Activated CD4-positive, alpha-beta T cell treated with anti-CD3 and anti-CD28 coated beads, Interleukin-2, amount 10 ng/mL, durations not matched to agents 7 days and 5 days (primary cell): Measurements from ENCODE around the gene BACH2. TPM values are rescaled to one million over a fixed set of nuclear protein-coding genes. Genes with fewer than 3 reads are reported as not detected.
A peak's percentile ranks its signal among the peaks of the same experiment; 100 is the strongest.

ENCODE experiments used
- CTCF ChIA-PET: fragments of 350-600 bp; sonication (Branson Sonifier 250); formaldehyde crosslinking; loops from one replicate; lab custom pipeline; 2021; ENCODE audit warnings: antibody characterized with exemption; lab: Charles Lee
- POLR2A ChIA-PET: fragments of 350-600 bp; sonication (Branson Sonifier 250); formaldehyde crosslinking; loops from one replicate; lab custom pipeline; 2021; ENCODE audit warnings: antibody characterized with exemption; lab: Charles Lee
- DNase-seq: peaks from one replicate; pipeline ENCODE4 v3.0.0-alpha.2; 2020
- H3K27ac Mint-ChIP-seq: one replicate; pipeline ENCODE4 v1.8.0; 2021; ENCODE audit warnings: mild to moderate bottlenecking, moderate library complexity, mixed read lengths
- H3K27me3 Mint-ChIP-seq: one replicate; pipeline ENCODE4 v1.8.0; 2021; ENCODE audit warnings: mixed read lengths
- H3K36me3 Mint-ChIP-seq: one replicate; pipeline ENCODE4 v1.8.0; 2021; ENCODE audit warnings: low read depth, mixed read lengths
- H3K4me1 Mint-ChIP-seq: one replicate; pipeline ENCODE4 v1.8.0; 2021; ENCODE audit warnings: mixed read lengths
- H3K4me3 Mint-ChIP-seq: one replicate; pipeline ENCODE4 v1.8.0; 2021; ENCODE audit warnings: mild to moderate bottlenecking, moderate library complexity, mixed read lengths
- H3K9me3 Mint-ChIP-seq: one replicate; pipeline ENCODE4 v1.8.0; 2021; ENCODE audit warnings: mixed read lengths
- total RNA-seq, 2 experiments: library from RNA; stranded (reverse); gene quantifications; one replicate each; pipeline ENCODE4 v1.2.3, GENCODE V29; 2021

BACH2 gene
- total RNA-seq, 2 experiments from 2014 or later: 59.4 to 61.6 TPM

DNA sequence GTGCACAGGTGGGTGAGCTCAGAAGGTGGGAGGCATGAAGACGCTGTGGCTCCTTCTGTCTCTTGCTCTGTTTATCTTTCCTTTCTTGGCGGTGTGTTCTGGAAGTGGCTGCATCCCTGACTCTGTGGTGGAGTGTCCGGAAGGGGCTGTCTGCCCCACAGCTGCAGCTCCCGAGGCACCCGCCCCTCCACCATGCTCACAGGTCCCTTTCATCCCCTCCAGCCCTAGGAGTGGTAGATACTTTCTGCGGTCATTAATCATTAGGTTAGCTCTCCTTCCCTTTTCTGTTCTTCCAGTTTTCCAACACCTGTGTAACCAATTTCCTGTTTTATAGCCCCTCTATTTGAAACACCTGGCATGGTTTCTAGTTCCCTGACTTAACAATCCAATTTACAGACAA, 336.8 kb downstream of the BACH2 start:
- peaks cover 59% of the 10 kb centered on the region for H3K36me3 Mint-ChIP-seq
- H3K9me3 Mint-ChIP-seq: no peaks in the 10 kb centered on the region
- no peaks in the 10 kb centered on the region for H3K27me3 Mint-ChIP-seq
- H3K27ac Mint-ChIP-seq: no peak overlapping the region
- peaks cover 67% of the 10 kb centered on the region for H3K4me1 Mint-ChIP-seq
- no peak overlapping the region for H3K4me3 Mint-ChIP-seq
- DNase-seq: no peak
- ChIA-PET CTCF (interaction anchor here (1.0 kb wide), 1 partner anchor 19 kb away, joined by 3 read pairs; no protein-coding TSS in a partner anchor), POLR2A (no interaction called here)

DNA sequence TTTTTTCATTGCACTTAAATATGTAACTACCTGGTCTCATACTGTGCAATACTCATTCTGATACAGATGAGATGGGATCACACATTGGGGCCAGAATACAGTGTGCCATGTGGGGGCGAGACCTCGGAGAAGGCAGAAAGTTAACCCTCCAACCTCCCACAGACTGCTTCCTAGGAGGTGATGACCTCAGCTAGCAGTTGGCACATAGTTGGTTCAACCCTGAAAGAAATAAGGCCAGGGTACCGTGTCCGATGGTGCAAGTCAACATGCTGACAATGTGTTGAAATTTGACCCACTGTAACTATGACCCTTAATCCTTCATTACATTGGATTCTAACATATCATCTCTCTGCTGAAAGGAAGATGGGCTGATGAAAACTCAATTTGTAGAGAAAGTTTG, 340.5 kb downstream of the BACH2 start:
- CTCF ChIA-PET: interaction anchor here (0.9 to 3.6 kb wide), 3 partner anchors 15 to 329 kb away, joined by 3 to 17 read pairs (median 3); no protein-coding TSS in a partner anchor
- Mint-ChIP-seq H3K36me3 (peaks cover 48% of the 10 kb centered on the region), H3K4me3 (no peak overlapping the region), H3K27me3 (no peaks in the 10 kb centered on the region), H3K9me3 (no peaks in the 10 kb centered on the region), H3K4me1 (peaks cover 78% of the 10 kb centered on the region), H3K27ac (peak overlapping the region; percentile 3)
- DNase-seq: no peak
- POLR2A ChIA-PET: no interaction called here

DNA sequence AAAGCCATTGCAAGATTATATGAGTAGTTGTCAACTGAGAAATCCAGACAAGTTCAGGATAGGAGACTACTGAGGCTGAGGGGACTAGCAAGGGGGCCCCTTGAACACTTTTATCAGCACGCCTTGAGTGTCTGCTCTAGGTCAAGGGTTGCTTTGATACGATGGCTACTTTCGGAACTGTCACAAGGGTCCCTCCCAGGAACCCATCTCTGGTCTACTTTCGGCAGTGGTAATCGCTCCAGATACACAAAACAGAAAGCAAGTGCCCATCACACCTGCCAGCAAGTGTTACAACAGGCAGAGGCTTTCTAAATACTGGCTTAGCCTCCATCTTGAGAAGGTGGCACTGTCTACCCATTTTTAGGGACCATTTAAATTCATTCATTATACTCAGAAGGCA, 341.3 kb downstream of the BACH2 start:
- H3K4me3 Mint-ChIP-seq: no peak overlapping the region
- H3K9me3 Mint-ChIP-seq: no peaks in the 10 kb centered on the region
- POLR2A ChIA-PET: no interaction called here
- peaks cover 46% of the 10 kb centered on the region for H3K36me3 Mint-ChIP-seq
- CTCF ChIA-PET: interaction anchor here (0.9 to 3.6 kb wide), 4 partner anchors 15 to 247 kb away, joined by 3 to 17 read pairs (median 5); no protein-coding TSS in a partner anchor
- H3K4me1 Mint-ChIP-seq: peaks cover 73% of the 10 kb centered on the region
- no peak for DNase-seq
- H3K27me3 Mint-ChIP-seq: no peaks in the 10 kb centered on the region
- peak overlapping the region; percentile 28 for H3K27ac Mint-ChIP-seq

DNA sequence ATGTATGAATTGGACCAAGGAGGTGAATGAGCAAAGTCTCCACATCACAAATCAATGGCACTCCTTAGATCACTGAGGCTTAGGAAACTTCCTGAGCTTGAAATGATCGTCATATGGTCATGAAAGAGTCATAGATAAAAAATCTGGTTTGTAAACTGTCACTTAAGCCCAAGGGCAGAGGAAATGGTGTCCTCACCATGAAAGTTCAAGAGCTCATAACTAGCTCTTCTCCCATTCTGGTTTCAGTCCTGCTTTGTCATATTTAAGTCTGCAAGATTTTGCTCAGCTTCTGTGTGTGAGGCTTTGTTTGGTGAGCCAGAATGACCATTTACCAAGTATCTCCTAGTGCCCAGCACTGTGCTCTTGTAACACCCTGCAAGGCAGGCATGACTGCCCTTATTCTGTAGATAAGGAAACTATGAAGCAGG, 341.9 kb downstream of the BACH2 start:
- Mint-ChIP-seq H3K36me3 (peaks cover 49% of the 10 kb centered on the region), H3K9me3 (no peaks in the 10 kb centered on the region), H3K27ac (peak overlapping the region; percentile 80), H3K4me1 (peaks cover 71% of the 10 kb centered on the region), H3K4me3 (no peak overlapping the region), H3K27me3 (no peaks in the 10 kb centered on the region)
- DNase-seq: no peak
- CTCF ChIA-PET: interaction anchor here (0.6 to 3.6 kb wide), 10 partner anchors 11 to 469 kb away, joined by 3 to 17 read pairs (median 4); no protein-coding TSS in a partner anchor
- POLR2A ChIA-PET: no interaction called here

DNA sequence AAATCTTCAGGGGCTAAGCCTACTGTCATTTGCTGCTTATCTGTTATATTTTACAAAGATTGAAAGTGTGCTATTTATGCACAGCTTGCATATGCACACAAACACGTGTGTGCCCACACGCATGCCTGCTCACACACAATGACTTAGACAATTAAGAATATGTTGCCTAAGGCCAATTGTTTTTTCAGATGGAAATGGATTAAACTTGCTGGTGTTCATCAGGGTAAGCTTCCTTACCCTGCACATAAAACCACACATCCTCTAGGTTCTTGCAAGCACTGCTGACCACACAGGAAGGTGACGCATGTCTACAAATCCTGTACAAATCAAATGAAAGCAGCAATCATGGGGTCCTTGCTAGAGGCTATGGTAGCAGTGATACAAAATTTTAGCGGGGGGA, 344.0 kb downstream of the BACH2 start:
- CTCF ChIA-PET: interaction anchor here (0.8 to 3.9 kb wide), 4 partner anchors 12 to 527 kb away, joined by 5 to 23 read pairs (median 6); no protein-coding TSS in a partner anchor
- H3K9me3 Mint-ChIP-seq: no peaks in the 10 kb centered on the region
- H3K4me1 Mint-ChIP-seq: peaks cover 70% of the 10 kb centered on the region
- H3K27ac Mint-ChIP-seq: peak overlapping the region; percentile 88
- H3K4me3 Mint-ChIP-seq: peak overlapping the region; percentile 41
- peak; percentile 77 for DNase-seq
- H3K36me3 Mint-ChIP-seq: peaks cover 54% of the 10 kb centered on the region
- POLR2A ChIA-PET: no interaction called here
- no peaks in the 10 kb centered on the region for H3K27me3 Mint-ChIP-seq

DNA sequence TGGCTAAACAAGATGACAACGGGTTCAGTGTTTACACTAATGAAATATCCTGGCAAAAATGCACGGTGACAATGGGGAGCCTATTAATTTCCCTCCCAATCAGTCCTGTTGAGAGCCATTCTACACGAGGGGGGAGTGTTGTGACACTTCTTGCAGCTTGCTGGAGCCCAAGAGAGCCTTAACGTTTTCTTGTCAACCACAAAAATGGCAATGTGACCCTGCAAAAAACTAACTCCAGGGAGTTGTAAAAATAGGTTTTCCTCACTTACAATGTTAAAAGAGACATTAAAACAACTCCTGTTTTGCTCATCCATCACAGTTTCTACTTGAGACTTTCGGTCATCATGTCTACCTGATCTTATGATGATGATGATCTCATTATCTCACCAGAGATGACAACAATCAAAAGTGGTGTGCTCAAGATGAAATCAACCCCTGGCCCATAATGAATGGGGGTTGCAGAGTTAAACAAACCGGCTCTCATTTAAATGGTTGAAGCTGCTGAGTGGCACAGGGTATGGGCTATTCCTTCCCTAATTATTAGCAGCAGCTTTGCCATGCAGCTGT, 344.5 kb downstream of the BACH2 start:
- POLR2A ChIA-PET: no interaction called here
- CTCF ChIA-PET: interaction anchor here (1.4 to 3.9 kb wide), 3 partner anchors 12 to 527 kb away, joined by 5 to 23 read pairs (median 5); no protein-coding TSS in a partner anchor
- DNase-seq: no peak
- peak overlapping the region; percentile 41 for H3K4me3 Mint-ChIP-seq
- H3K27me3 Mint-ChIP-seq: no peaks in the 10 kb centered on the region
- peaks cover 72% of the 10 kb centered on the region for H3K4me1 Mint-ChIP-seq
- H3K9me3 Mint-ChIP-seq: no peaks in the 10 kb centered on the region
- peaks cover 57% of the 10 kb centered on the region for H3K36me3 Mint-ChIP-seq
- peak overlapping the region; percentile 88 for H3K27ac Mint-ChIP-seq

DNA sequence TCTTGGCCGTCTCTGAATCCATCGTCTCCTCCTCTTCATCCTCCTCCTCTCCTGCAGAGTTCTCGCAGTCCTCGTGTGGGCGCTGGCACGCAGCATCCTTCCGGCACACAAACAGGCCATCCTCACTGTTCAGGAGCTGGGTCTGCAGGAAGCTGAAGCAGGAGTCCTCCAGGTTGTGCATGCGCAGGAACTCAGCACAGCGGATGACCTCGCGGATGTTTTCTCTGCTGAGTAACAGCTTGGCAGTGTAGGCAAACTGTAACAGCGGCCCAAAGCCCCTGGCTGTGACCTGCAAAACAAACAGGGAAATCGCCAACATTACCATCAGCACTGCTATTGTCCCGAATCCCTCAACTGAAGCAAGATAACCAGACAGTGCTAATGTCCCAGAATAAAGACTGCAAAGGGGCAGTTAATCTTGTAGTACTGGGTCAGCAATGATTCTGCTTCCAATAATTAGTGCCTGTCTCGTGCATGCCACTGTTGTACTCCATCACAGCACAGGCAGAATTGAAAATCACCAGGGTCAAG, 345.0 kb downstream of the BACH2 start:
- H3K27me3 Mint-ChIP-seq: no peaks in the 10 kb centered on the region
- peak overlapping the region; percentile 88 for H3K27ac Mint-ChIP-seq
- peaks cover 62% of the 10 kb centered on the region for H3K36me3 Mint-ChIP-seq
- ChIA-PET CTCF (interaction anchor here (1.5 to 3.9 kb wide), 2 partner anchors 11 to 159 kb away, joined by 4 to 23 read pairs; no protein-coding TSS in a partner anchor), POLR2A (no interaction called here)
- DNase-seq: no peak
- H3K4me3 Mint-ChIP-seq: no peak overlapping the region
- H3K4me1 Mint-ChIP-seq: peaks cover 73% of the 10 kb centered on the region
- no peaks in the 10 kb centered on the region for H3K9me3 Mint-ChIP-seq

DNA sequence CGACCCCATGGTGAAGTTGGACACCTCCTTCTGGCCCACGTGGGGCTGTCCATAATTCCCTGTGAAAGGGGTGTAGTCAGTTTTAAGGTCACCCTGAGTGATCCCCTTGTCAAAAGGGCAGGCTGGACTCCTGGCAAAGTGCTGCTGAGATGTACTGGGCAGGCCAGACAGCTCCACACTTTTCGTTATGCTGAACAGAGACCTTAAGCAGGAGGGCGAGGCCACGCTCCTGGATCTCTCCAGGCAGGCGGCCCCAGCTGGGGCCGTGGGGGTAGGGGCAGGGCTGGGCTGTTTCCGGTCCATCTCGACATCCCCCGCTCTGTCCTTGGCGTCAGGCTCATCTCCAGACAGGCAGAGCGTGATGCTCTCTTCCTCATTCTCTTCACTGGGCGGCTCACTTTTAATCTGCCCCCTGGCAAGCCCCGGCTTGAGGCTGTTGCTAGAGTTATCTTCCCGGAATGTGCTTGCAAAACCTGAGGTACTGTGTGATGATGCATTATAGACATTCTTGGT, 345.7 kb downstream of the BACH2 start:
- no peak for DNase-seq
- POLR2A ChIA-PET: no interaction called here
- CTCF ChIA-PET: interaction anchor here (1.0 to 3.9 kb wide), 4 partner anchors 10 to 528 kb away, joined by 3 to 23 read pairs (median 4); no protein-coding TSS in a partner anchor
- Mint-ChIP-seq H3K27ac (no peak overlapping the region), H3K9me3 (no peaks in the 10 kb centered on the region), H3K27me3 (no peaks in the 10 kb centered on the region), H3K4me3 (no peak overlapping the region), H3K36me3 (peaks cover 63% of the 10 kb centered on the region), H3K4me1 (peaks cover 71% of the 10 kb centered on the region)

DNA sequence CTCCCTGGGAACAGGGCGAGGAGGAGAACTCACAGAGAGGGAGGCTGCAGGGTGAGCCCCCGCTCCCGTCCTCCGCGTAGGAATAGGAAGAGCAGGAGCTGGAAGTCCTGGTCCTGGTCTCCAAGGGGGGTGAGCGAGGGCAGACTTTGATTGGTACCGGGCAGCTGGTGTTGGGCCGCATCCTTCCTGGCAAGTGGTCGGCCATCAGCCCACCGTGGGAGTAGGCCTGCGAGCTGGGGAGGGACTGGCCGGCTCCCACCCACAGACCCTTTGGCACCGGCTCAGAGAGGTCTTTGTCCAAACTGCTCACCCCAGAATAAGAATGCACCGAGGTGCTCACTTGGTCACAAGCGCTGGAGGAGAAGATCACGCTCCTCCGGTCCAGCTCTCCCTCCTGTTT, 346.2 kb downstream of the BACH2 start:
- H3K36me3 Mint-ChIP-seq: peaks cover 63% of the 10 kb centered on the region
- POLR2A ChIA-PET: no interaction called here

DNA sequence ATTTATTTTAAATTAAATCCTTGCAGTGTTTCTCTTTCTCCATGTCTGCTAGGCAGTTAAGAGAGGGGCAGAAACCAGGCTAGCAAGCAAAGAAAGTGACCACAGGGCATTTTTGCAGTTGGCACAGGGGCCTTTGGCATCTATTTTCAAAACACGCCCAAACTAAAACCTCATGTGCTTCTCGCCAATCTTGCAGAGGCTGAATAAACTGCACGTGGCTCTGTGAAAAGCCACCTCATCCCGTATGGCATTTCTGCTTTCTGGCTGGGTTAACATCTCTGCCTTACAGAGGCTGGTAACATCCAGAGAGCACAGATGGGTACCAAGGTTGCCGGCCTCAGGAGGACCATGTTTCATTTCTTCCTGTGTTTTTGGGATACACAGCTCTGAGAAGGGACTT, 347.8 kb downstream of the BACH2 start:
- POLR2A ChIA-PET: no interaction called here
- no peak overlapping the region for H3K4me3 Mint-ChIP-seq
- H3K36me3 Mint-ChIP-seq: peaks cover 67% of the 10 kb centered on the region
- H3K27me3 Mint-ChIP-seq: no peaks in the 10 kb centered on the region
- no peaks in the 10 kb centered on the region for H3K9me3 Mint-ChIP-seq
- CTCF ChIA-PET: interaction anchor here (1.3 kb wide), 1 partner anchor 67 kb away, joined by 3 read pairs; no protein-coding TSS in a partner anchor
- peaks cover 68% of the 10 kb centered on the region for H3K4me1 Mint-ChIP-seq
- H3K27ac Mint-ChIP-seq: no peak overlapping the region
- DNase-seq: no peak

More for the DNA sequence above, 346.2 kb downstream of the BACH2 start:
- Mint-ChIP-seq H3K27me3 (no peaks in the 10 kb centered on the region), H3K27ac (no peak overlapping the region), H3K9me3 (no peaks in the 10 kb centered on the region), H3K4me1 (peaks cover 71% of the 10 kb centered on the region), H3K4me3 (no peak overlapping the region)
- no peak for DNase-seq
- CTCF ChIA-PET: interaction anchor here (1.0 to 3.9 kb wide), 4 partner anchors 10 to 528 kb away, joined by 3 to 23 read pairs (median 4); no protein-coding TSS in a partner anchor

DNA sequence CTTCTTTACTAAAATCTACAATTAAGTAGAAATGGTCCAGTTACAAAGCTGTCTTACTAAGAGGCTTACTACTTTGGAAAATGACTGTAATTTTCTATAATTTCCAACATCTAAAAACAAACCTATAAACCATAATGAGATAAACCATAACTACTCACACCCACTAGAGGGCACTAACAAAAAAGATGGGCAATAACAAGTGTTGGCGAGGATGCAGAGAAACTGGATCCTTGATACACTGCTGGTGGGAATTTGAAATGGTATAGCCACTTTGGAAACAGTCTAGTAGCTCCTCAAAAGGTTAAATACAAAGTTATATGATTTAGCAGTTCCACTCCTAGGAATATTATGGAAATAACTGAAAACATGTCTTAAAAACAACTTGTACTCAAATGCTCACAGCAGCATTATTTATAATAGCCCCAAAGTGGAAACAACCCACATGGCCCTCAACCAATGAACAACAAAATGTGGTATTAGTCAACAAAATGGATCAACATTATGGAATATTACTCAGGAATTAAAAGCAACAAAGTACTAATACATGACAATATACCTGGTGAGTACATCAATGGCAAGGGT, 351.7 kb downstream of the BACH2 start:
- Mint-ChIP-seq H3K27ac (peak overlapping the region; percentile 39), H3K9me3 (no peaks in the 10 kb centered on the region), H3K4me1 (peaks cover 64% of the 10 kb centered on the region), H3K27me3 (no peaks in the 10 kb centered on the region), H3K4me3 (no peak overlapping the region), H3K36me3 (peaks cover 64% of the 10 kb centered on the region)
- ChIA-PET POLR2A (no interaction called here), CTCF (interaction anchor here (0.9 to 1.0 kb wide), 3 partner anchors 17 to 330 kb away, joined by 3 read pairs; no protein-coding TSS in a partner anchor)
- no peak for DNase-seq

DNA sequence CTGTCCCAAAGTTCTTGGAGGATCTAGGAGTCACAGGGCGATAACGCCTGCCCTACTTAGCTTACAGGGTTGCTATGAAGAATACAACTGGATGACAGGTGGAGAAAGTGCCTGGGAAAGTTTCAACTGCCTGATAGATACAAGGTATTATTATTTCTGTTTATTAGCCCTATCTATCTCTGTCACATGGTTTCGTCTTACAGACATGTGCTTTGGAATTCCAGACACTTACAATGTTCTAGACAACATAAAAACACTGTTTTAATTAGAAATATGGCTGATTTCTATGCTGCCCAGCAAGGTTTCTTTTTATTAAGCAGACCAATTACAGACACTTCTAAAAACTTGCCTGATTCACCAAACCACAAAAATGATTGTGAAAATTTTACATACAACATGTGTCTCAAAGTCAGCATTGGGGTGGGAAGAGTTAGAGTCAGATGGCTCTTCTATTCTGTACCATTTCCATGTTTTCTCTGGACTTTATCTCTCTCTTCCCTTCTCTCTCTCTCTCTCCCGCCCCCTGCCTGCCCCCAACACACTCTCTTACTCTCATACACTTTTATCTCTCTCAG, 352.4 kb downstream of the BACH2 start:
- H3K9me3 Mint-ChIP-seq: no peaks in the 10 kb centered on the region
- peak overlapping the region; percentile 15 for H3K27ac Mint-ChIP-seq
- ChIA-PET CTCF (interaction anchor here (0.8 to 1.6 kb wide), 4 partner anchors 11 to 535 kb away, joined by 3 read pairs; no protein-coding TSS in a partner anchor), POLR2A (no interaction called here)
- no peak overlapping the region for H3K4me3 Mint-ChIP-seq
- peaks cover 59% of the 10 kb centered on the region for H3K4me1 Mint-ChIP-seq
- no peak for DNase-seq
- H3K36me3 Mint-ChIP-seq: peaks cover 59% of the 10 kb centered on the region
- no peaks in the 10 kb centered on the region for H3K27me3 Mint-ChIP-seq
